ENCODE data around the gene HMCN1.

Gene HMCN1

DNA sequence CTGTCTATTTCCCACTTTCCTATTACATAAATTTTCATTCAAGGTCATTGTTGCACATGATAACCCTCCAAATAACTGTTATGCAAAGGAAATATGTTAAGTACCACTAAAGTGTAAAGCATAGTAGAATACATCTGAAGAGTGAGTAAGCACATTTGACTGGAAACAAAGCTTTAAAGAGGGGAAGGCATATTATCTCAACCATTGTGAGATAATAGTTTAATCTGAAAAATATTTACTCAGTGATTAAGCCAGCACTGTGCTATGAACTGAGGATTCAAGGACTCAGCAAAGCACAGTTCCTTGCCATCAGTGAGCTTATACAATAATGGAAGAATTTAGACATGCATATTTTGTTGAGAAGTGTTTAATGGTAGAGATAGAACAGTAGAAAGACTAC lies 127.4 kb downstream of the HMCN1 start:
- H3K14ac ChIP-seq (ENCODE audit: low read length in 2 of 2): no peak overlapping the region
- H2AK5ac ChIP-seq (ENCODE audit: low read length, severe bottlenecking): no peak overlapping the region
- H3K9me3 ChIP-seq (ENCODE audit: control insufficient read depth, low read length): no peaks in the 10 kb centered on the region
- no peak overlapping the region for H4K91ac ChIP-seq (ENCODE audit: low read length)
- H3K4me3 ChIP-seq (ENCODE audit: insufficient read depth in 1 of 2, low read depth in 1 of 2, low read length in 2 of 2): no peak overlapping the region
- no peak overlapping the region for H2BK5ac ChIP-seq (ENCODE audit: low read depth, low read length, poor library complexity, severe bottlenecking)
- H3K36me3 ChIP-seq (ENCODE audit: control insufficient read depth in 1 of 2, insufficient read depth in 2 of 2, low read depth in 1 of 2, low read length in 2 of 2): peaks cover 0 to 6% of the 10 kb centered on the region in 2 experiments
- no peak overlapping the region for H2BK12ac ChIP-seq (ENCODE audit: low read length in 2 of 2)
- H3K4ac ChIP-seq (ENCODE audit: low read depth in 1 of 2, low read length in 2 of 2): no peak overlapping the region
- no peaks in the 10 kb centered on the region for H3K27me3 ChIP-seq (ENCODE audit: control insufficient read depth in 1 of 2, insufficient read depth in 1 of 2, low read length in 2 of 2)
- peaks cover 1% of the 10 kb centered on the region for H3K4me1 ChIP-seq (ENCODE audit: control insufficient read depth, insufficient read depth, low read depth, low read length)
- H3K27ac ChIP-seq (ENCODE audit: low read length, poor library complexity, severe bottlenecking): no peak overlapping the region
- no peak overlapping the region for H3K23ac ChIP-seq (ENCODE audit: low read length in 2 of 2)
- H2BK15ac ChIP-seq (ENCODE audit: low read depth, poor library complexity, severe bottlenecking): no peak overlapping the region
- H4K8ac ChIP-seq (ENCODE audit: low read length): no peak overlapping the region
- peaks cover 1% of the 10 kb centered on the region for H3K79me1 ChIP-seq (replicated peaks; ENCODE audit: low read length, poor library complexity, severe bottlenecking)
- DNase-seq: no peak
- no peak overlapping the region for H3K4me2 ChIP-seq (ENCODE audit: low read length, poor library complexity, severe bottlenecking)
- H3K9ac ChIP-seq (ENCODE audit: low read length): no peak overlapping the region
- no peak overlapping the region for H2AFZ ChIP-seq (ENCODE audit: low read depth, low read length)
- H3K18ac ChIP-seq (ENCODE audit: low read depth in 1 of 2, low read length in 2 of 2): no peak overlapping the region
- H2BK120ac ChIP-seq (ENCODE audit: low read depth, low read length): no peak overlapping the region

DNA sequence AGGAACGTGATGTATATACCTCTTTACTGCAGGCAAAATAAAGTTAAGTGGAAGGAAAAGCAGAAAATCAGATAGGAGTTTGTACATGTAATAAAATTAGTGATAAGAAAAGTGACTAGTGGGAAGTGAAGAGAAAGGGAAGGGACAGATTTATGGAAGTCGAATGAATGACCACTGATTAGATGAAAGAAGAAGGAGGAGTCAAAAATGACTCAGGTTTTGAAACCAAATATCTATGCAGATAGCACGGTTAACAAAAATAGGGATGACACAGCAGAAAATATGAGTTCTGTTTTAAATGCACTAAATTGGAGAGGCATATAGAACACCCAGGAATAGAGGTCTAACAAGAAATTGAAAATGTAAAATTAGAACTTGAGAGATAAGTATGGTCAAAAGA lies 128.0 kb downstream of the HMCN1 start:
- Histone ChIP-seq H3K36me3 (ENCODE audit: control insufficient read depth in 1 of 2, insufficient read depth in 2 of 2, low read depth in 1 of 2, low read length in 2 of 2) (peaks cover 0 to 12% of the 10 kb centered on the region in 2 experiments), H3K4me2 (ENCODE audit: low read length, poor library complexity, severe bottlenecking) (no peak overlapping the region), H3K23ac (ENCODE audit: low read length in 2 of 2) (no peak overlapping the region), H3K4ac (ENCODE audit: low read depth in 1 of 2, low read length in 2 of 2) (no peak overlapping the region), H2BK5ac (ENCODE audit: low read depth, low read length, poor library complexity, severe bottlenecking) (no peak overlapping the region), H2BK15ac (ENCODE audit: low read depth, poor library complexity, severe bottlenecking) (no peak overlapping the region), H2BK120ac (ENCODE audit: low read depth, low read length) (no peak overlapping the region), H3K9me3 (ENCODE audit: control insufficient read depth, low read length) (no peaks in the 10 kb centered on the region), H3K27me3 (ENCODE audit: control insufficient read depth in 1 of 2, insufficient read depth in 1 of 2, low read length in 2 of 2) (no peaks in the 10 kb centered on the region), H2BK12ac (ENCODE audit: low read length in 2 of 2) (no peak overlapping the region), H4K8ac (ENCODE audit: low read length) (no peak overlapping the region), H3K4me3 (ENCODE audit: insufficient read depth in 1 of 2, low read depth in 1 of 2, low read length in 2 of 2) (no peak overlapping the region), H2AFZ (ENCODE audit: low read depth, low read length) (no peak overlapping the region), H3K4me1 (ENCODE audit: control insufficient read depth, insufficient read depth, low read depth, low read length) (peaks cover 1% of the 10 kb centered on the region), H3K18ac (ENCODE audit: low read depth in 1 of 2, low read length in 2 of 2) (no peak overlapping the region), H4K91ac (ENCODE audit: low read length) (no peak overlapping the region), H3K14ac (ENCODE audit: low read length in 2 of 2) (no peak overlapping the region), H3K79me1 (replicated peaks; ENCODE audit: low read length, poor library complexity, severe bottlenecking) (peaks cover 1% of the 10 kb centered on the region), H3K9ac (ENCODE audit: low read length) (peak overlapping the region; percentile 6), H2AK5ac (ENCODE audit: low read length, severe bottlenecking) (no peak overlapping the region), H3K27ac (ENCODE audit: low read length, poor library complexity, severe bottlenecking) (no peak overlapping the region)
- DNase-seq: peak; percentile 50
- 59% methylated on average over 3 of the region's 3 CpGs for WGBS

DNA sequence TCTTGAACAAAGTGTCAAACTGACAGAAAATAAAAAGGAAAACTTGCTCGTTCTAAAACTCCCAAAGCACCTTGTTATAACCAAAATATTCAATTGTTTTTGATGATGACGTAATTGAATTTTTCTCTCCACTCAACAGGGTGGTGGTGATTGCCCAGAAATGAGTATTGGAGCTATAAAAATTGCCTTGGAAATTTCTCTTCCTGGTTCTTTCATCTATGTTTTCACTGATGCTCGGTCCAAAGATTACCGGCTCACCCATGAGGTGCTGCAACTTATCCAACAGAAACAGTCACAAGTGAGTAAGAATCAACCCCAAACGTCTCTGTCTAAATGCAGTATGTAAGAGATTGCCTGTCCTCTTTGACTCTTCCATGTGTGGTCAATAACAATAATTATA lies 130.1 kb downstream of the HMCN1 start:
- Histone ChIP-seq H4K8ac (ENCODE audit: low read length) (no peak overlapping the region), H3K4me3 (ENCODE audit: insufficient read depth in 1 of 2, low read depth in 1 of 2, low read length in 2 of 2) (peak overlapping the region in 1 of 2 experiments; percentile 11), H2AFZ (ENCODE audit: low read depth, low read length) (no peak overlapping the region), H3K9ac (ENCODE audit: low read length) (peak overlapping the region; percentile 83), H2BK120ac (ENCODE audit: low read depth, low read length) (no peak overlapping the region), H3K4ac (ENCODE audit: low read depth in 1 of 2, low read length in 2 of 2) (no peak overlapping the region), H2BK5ac (ENCODE audit: low read depth, low read length, poor library complexity, severe bottlenecking) (no peak overlapping the region), H3K23ac (ENCODE audit: low read length in 2 of 2) (no peak overlapping the region), H3K14ac (ENCODE audit: low read length in 2 of 2) (no peak overlapping the region), H2BK12ac (ENCODE audit: low read length in 2 of 2) (no peak overlapping the region), H3K4me2 (ENCODE audit: low read length, poor library complexity, severe bottlenecking) (no peak overlapping the region), H3K36me3 (ENCODE audit: control insufficient read depth in 1 of 2, insufficient read depth in 2 of 2, low read depth in 1 of 2, low read length in 2 of 2) (peaks cover 0 to 20% of the 10 kb centered on the region in 2 experiments), H3K79me1 (replicated peaks; ENCODE audit: low read length, poor library complexity, severe bottlenecking) (no peaks in the 10 kb centered on the region), H2AK5ac (ENCODE audit: low read length, severe bottlenecking) (no peak overlapping the region), H2BK15ac (ENCODE audit: low read depth, poor library complexity, severe bottlenecking) (no peak overlapping the region), H3K4me1 (ENCODE audit: control insufficient read depth, insufficient read depth, low read depth, low read length) (peaks cover 1% of the 10 kb centered on the region), H3K27me3 (ENCODE audit: control insufficient read depth in 1 of 2, insufficient read depth in 1 of 2, low read length in 2 of 2) (no peaks in the 10 kb centered on the region), H3K18ac (ENCODE audit: low read depth in 1 of 2, low read length in 2 of 2) (no peak overlapping the region), H4K91ac (ENCODE audit: low read length) (no peak overlapping the region), H3K27ac (ENCODE audit: low read length, poor library complexity, severe bottlenecking) (no peak overlapping the region), H3K9me3 (ENCODE audit: control insufficient read depth, low read length) (no peaks in the 10 kb centered on the region)
- DNase-seq: no peak
- WGBS: 89% methylated on average over 3 of the region's 5 CpGs

DNA sequence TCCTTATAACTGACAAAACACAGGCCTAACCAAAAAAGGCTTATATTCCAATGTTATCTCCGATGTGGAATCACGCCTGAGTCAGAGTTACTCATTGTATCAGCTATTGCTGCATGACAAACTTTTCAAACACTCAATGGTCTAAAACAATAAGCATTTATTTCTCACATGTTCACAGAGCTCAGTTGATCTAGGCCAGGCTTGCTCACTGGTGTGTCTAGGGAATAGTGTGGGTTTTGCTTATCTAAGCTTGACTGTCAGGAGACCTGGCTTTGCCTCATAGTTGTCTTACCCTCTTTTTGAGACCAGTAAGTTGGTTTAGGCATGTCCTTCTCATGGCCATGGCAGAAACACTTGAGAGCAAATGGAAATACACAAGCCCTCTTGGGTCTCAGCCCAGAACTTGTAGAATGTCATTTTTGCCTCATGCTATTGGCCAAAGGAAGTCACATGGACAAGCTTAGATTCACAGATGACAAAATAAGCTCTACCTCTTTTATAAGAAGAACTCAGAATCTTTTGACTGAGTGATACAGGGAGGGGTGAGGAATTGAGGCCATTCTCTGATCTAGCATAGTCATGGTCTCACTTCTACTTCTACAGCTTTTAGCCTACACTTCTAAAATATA lies 130.8 kb downstream of the HMCN1 start:
- H2AFZ ChIP-seq (ENCODE audit: low read depth, low read length): no peak overlapping the region
- H3K4me2 ChIP-seq (ENCODE audit: low read length, poor library complexity, severe bottlenecking): no peak overlapping the region
- H2BK120ac ChIP-seq (ENCODE audit: low read depth, low read length): no peak overlapping the region
- no peak overlapping the region for H2BK12ac ChIP-seq (ENCODE audit: low read length in 2 of 2)
- H3K23ac ChIP-seq (ENCODE audit: low read length in 2 of 2): no peak overlapping the region
- peak overlapping the region; percentile 83 for H3K9ac ChIP-seq (ENCODE audit: low read length)
- no peaks in the 10 kb centered on the region for H3K79me1 ChIP-seq (replicated peaks; ENCODE audit: low read length, poor library complexity, severe bottlenecking)
- 14% methylated on average over 2 of the region's 2 CpGs for WGBS
- no peak overlapping the region for H3K4ac ChIP-seq (ENCODE audit: low read depth in 1 of 2, low read length in 2 of 2)
- no peak overlapping the region for H2BK5ac ChIP-seq (ENCODE audit: low read depth, low read length, poor library complexity, severe bottlenecking)
- H3K14ac ChIP-seq (ENCODE audit: low read length in 2 of 2): no peak overlapping the region
- H4K91ac ChIP-seq (ENCODE audit: low read length): no peak overlapping the region
- no peak overlapping the region for H2BK15ac ChIP-seq (ENCODE audit: low read depth, poor library complexity, severe bottlenecking)
- H3K9me3 ChIP-seq (ENCODE audit: control insufficient read depth, low read length): no peaks in the 10 kb centered on the region
- peak overlapping the region in 1 of 2 experiments; percentile 43 for H3K18ac ChIP-seq (ENCODE audit: low read depth in 1 of 2, low read length in 2 of 2)
- no peak overlapping the region for H4K8ac ChIP-seq (ENCODE audit: low read length)
- peak overlapping the region; percentile 68 for H2AK5ac ChIP-seq (ENCODE audit: low read length, severe bottlenecking)
- H3K27ac ChIP-seq (ENCODE audit: low read length, poor library complexity, severe bottlenecking): peak overlapping the region; percentile 79
- peak; percentile 49 for DNase-seq
- peaks cover 0 to 20% of the 10 kb centered on the region in 2 experiments for H3K36me3 ChIP-seq (ENCODE audit: control insufficient read depth in 1 of 2, insufficient read depth in 2 of 2, low read depth in 1 of 2, low read length in 2 of 2)
- H3K27me3 ChIP-seq (ENCODE audit: control insufficient read depth in 1 of 2, insufficient read depth in 1 of 2, low read length in 2 of 2): no peaks in the 10 kb centered on the region
- peaks cover 1% of the 10 kb centered on the region for H3K4me1 ChIP-seq (ENCODE audit: control insufficient read depth, insufficient read depth, low read depth, low read length)
- H3K4me3 ChIP-seq (ENCODE audit: insufficient read depth in 1 of 2, low read depth in 1 of 2, low read length in 2 of 2): no peak overlapping the region
